HG03159 (cell line): ENCODE data around the gene ERAP2.
"Not testable (repeated sequence)": the region's sequence is repeated elsewhere in the genome, so short reads cannot be mapped to it uniquely, and the experiment has no call there.

Experiments
- ATAC-seq: cut with Tn5 transposase; IDR thresholded peaks from one replicate; pipeline ENCODE4 v1.9.1; 2021; ENCODE audit warnings: mild to moderate bottlenecking, moderate library complexity; ENCODE audit not compliant: unreplicated experiment

The ERAP2 gene, protein sequence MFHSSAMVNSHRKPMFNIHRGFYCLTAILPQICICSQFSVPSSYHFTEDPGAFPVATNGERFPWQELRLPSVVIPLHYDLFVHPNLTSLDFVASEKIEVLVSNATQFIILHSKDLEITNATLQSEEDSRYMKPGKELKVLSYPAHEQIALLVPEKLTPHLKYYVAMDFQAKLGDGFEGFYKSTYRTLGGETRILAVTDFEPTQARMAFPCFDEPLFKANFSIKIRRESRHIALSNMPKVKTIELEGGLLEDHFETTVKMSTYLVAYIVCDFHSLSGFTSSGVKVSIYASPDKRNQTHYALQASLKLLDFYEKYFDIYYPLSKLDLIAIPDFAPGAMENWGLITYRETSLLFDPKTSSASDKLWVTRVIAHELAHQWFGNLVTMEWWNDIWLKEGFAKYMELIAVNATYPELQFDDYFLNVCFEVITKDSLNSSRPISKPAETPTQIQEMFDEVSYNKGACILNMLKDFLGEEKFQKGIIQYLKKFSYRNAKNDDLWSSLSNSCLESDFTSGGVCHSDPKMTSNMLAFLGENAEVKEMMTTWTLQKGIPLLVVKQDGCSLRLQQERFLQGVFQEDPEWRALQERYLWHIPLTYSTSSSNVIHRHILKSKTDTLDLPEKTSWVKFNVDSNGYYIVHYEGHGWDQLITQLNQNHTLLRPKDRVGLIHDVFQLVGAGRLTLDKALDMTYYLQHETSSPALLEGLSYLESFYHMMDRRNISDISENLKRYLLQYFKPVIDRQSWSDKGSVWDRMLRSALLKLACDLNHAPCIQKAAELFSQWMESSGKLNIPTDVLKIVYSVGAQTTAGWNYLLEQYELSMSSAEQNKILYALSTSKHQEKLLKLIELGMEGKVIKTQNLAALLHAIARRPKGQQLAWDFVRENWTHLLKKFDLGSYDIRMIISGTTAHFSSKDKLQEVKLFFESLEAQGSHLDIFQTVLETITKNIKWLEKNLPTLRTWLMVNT

DNA sequence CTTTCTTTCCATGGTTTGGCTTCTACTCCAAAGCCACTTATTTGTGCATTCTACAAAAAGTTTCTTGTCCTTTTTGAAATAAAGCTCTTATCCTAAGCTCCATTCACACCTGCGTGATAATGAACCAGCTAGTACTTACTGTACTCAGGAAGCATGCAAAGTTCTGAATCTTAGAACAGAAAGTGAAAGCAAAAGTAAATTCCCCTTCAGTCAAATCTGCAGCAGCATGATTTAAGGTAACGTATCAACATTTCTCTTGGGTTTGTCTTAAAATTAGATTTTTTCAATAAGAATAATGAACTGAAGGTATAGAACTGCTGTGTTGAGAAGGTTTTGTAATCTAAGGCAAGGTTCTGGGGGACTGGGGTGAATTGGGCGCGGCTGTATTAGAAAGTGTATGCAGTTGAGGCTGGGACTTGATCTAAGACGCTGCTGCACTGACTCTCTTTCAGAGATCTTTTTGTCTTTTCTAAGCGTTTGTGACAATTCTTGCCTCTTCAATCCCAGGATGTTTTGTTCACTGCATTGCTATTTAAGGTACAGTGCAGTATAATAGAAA lies at the start of gene ERAP2:
TSS of gene ERAP2 (plus strand) at position 209 of the 559 bp plus-strand sequence. CDS start 3,186 bp downstream, outside the sequence.
- ATAC-seq, result no peak

- no peak for ATAC-seq
These were observed 47.0 kb upstream of the ERAP2 start for GRCh38 chr5:96829297-96829696.

DNA sequence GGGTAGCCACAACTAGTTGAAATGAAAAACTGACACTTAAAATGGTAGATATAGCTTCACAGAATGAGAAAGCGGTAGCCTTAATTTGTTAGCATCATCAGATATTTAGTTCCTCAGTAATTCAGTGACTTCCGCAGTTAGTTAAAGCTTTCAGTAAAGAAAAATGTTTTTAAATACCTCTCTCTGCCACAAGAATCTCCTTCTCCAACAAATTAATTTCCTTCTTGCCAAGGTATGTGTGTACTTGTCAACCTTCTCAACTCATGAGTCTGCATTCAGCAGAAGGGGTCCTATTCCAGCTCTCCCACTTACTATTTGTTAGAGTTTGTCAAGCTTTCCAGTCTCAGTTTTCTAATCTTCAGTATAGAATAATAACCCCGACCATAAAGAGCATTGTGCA lies 42.3 kb upstream of the ERAP2 start:
- ATAC-seq, result no peak

DNA sequence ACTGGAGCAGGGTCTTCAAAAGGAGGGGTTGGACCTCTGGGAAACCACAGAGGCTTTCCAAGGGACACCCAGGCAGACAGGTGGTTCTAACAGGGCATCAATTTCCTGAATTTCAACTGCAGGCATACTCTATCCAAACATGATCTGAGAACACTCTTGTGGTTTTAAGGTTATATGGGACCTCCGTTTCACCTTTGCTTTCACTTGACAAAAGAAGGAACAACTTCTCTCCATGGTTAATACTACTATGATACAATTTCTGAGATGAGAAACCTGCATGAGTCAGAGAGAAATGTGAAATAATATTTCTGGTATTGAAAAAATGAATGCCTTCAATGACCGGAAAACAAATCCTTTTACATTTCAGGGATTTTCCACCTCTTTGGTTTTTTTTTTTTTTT lies 40.5 kb upstream of the ERAP2 start:
- peak; percentile 45 for ATAC-seq

DNA sequence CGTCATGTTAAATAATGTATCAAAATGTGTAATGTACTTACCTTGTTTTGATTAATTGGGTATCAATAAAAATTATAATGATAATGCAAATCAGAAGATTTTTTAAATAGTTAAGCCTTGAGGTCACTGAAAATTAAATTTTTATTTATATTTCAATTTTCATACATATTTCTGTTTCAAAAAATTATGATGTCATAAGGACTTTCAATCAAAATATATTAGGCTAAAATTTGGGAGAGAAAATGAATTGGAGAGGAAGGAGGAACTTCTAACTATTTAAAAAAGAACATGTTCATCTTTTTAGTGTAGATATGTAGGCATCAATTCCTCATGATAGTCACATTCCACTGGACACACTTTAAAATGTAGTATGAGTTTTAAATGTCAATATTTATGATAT lies 39.5 kb upstream of the ERAP2 start:
- no peak for ATAC-seq

GRCh38 chr5:96837303-96837702 lies 39.0 kb upstream of the ERAP2 start:
- ATAC-seq, result no peak

DNA sequence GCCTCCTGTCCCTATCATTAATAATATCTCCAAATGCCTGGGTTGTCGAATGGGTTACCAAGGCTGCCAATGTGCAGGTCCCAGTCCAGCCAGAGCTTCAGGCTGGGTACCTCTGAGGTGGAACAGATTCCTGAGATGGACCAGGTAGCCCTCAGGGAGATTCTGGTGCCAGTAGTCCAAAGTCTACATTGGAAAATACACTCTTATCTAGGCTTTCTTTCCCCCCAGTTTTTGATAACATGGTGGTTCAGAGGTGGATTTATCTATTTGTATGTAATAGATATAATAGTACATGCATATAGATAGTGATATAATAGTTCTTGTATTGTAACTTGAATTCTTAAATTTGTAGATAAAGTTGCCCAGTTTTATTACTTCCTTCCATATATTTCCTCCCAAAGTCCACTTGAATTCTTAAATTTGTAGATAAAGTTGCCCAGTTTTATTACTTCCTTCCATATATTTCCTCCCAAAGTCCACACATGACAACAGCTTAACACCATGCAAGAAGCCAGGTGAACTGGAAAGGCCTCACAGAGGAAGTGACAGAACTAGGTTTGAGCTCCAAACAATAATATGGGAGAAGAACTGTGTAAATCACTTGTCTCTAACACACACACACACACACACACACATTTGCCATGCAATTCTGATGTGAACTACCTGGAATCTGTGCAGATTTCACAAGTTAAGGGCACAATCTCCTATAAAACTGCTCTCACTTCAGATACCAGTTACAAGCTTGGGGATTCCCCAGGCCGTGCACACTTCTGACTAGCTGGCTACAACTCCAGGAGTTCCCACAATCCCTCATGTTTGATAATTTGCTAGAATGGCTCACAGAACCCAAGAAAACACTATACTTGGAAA lies 37.9 kb upstream of the ERAP2 start:
- no peak for ATAC-seq

DNA sequence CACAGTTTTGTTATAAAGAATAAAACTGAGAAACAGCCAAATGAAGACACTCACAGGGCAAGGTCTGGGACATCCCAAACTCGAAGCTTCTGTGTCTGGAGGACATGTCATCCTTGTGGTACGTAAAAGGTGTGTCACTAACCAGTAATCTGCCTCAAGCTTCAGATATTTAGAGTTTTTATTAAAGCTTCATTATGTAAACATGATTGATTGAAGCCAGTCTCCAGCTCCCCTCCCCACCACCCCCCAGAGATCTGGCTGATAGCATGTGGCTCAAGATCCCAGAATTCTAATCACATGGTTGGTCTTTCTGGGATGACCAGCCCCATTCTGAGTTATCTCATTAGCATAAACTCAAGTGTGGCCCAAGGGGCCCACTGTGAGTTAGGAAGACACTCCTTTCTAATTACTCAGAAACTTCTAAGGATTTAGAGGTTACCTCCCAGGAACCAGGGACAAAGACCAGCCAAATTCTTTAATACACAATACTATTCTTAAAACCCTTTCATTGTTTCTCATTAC lies 37.2 kb upstream of the ERAP2 start:
- ATAC-seq, result no peak

DNA sequence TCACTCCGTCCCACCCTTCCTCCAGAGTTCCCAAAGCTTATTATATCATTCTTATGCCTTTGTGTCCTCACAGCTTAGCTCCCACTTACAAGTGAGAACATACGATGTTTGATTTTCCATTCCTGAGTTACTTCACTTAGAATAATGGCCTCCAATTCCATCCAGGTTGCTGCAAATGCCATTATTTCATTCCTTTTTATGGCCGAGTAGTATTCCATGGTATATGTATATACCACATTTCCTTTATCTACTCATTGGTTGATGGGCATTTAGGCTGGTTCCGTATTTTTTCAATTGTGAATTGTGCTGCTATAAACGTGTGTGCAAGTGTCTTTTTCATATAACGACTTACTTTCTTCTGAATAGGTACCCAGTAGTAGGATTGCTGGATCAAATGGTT lies 34.4 kb upstream of the ERAP2 start:
- not testable (repeated sequence) for ATAC-seq

DNA sequence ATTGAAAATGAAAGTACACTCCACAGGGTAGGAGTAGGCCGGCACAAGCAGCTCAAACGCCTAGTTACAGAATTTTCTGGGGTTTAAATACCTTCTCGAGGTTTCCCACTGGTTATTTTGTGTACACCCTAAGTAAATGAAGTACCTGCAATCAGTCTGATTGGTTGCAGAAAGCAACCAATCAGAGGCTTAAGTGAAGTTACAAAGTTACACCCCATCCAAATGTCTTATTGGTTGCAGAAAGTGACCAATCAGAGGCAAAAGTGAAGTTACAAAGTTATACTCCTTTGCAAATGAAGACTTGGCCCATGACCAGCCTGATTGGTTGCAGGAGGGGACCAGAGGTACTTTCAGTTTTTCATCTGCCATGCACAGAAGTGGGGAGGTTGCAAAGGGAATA lies 33.2 kb upstream of the ERAP2 start:
- ATAC-seq, result no peak

GRCh38 chr5:96844481-96844990 lies 31.8 kb upstream of the ERAP2 start:
- ATAC-seq, result no peak

DNA sequence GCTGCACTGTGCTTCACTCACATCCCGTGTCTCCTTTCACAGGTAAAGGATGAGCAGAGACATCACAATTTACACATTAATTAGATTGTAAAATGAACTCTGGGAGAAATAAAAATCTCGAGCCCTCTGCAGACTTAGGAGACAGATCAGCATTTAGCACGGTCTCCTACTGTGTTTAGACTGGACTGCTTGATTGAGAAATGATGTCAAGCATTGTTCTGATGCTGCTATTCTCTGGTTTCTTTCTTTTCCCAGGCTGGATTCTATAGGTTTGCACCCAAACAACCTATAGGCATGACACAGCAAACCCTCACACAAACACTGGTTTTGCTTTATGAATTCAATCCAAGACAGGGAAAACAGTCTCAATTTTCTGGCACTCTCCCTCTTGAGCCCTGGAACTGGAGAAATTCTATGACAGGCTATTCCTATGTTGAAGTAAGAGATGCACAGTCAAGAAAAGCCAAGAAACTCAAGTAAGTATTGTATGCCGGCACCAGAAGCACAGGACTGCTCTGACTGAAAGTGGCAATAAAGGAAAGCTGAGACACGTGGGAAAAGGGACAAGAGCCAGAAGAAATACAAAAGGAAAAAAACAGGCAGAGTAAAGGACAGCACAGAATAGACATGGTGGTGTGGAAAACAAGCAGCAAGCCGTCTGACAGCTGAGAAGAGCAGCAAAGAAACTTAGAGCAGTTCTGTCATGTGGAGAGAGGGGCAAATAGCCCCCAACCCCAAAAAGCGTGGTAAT lies 24.8 kb upstream of the ERAP2 start:
- ATAC-seq, result no peak

GRCh38 chr5:96852759-96853158 lies 23.5 kb upstream of the ERAP2 start:
- no peak for ATAC-seq

- ATAC-seq, result no peak
These were observed 22.2 kb upstream of the ERAP2 start for GRCh38 chr5:96854067-96854466.

DNA sequence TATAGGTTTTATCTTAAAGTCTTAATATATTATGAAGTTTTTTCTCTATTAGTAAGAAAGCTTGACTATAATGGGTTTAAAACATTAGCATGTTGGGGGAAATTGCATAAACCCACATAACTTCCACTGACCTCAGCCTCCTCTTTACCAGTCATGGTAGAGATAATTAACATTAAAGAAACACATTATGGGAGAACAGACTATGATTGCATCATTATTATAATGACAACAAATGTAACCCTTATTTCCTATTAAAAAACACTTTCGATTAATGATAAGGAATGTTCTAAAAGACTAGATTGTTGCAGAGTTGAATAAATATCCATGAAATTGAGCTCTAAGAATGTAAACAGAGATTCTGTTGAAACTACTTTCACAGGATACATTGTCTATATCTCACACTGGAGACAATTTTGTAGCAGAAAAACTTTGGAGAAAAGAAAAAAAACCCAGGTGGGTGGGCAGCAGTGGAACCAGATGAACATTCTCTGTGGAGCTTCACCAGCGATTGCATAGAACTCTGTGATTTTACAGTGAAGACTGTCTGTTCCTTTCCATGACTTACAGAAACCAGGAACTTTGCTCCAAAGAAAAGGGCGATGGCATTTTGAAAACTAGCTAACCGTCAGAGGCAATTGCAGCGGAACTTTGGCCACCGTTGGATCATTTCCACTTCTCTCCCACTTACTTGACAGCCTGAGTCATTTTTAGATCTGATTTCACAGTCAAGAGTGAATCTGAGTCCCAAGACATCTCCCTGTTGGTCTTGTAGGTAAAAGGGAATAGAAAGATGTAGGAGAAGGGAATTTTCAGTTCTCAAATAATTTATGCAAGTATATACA lies 21.0 kb upstream of the ERAP2 start:
- no peak for ATAC-seq

DNA sequence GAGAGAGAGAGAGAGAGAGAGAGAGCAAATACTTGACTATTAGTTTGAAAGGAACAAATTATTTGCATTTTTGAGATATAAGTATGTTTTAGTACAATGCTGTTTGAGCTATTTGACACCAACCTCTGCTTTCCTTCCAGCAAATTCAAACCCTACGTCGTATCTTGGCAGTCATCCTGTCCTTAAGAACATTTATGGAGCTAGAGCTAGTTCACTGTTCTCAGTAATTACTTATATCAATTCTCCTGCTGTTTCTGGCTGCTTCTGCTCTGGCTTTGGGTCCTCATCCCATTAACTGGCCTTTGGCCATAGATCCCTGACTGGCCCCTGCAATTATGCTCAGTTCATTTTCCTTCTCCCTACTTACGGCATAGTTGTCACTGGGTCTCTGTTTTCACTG lies 19.9 kb upstream of the ERAP2 start:
- ATAC-seq, result no peak

- no peak for ATAC-seq
These were observed 18.8 kb upstream of the ERAP2 start for GRCh38 chr5:96857454-96857853.

DNA sequence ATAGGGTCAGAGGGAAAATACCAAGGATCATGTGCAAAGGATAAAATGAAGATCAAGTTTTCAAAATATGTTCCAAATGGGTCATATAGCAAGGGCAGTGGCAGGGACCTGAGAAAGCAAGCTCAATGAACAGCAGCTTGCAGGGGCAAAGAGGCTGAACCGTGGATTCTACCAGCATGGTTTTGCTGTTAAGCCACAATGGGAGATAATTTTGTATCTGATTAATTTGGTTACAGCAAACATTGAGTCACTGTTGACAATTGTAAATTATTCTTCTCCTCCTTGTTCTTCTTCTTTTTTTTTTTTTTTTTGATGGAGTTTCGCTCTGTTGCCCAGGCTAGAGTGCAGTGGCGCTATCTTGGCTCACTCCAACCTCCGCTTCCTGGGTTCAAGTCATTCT lies 18.4 kb upstream of the ERAP2 start:
- no peak for ATAC-seq

GRCh38 chr5:96859375-96859774 lies 16.9 kb upstream of the ERAP2 start:
- no peak for ATAC-seq
